Large intestine (tissue), 3 donors: Measurements from ENCODE around the gene BGN. TPM values are rescaled to one million over a fixed set of nuclear protein-coding genes. Genes with fewer than 3 reads are reported as not detected.

Source experiments
- DNase-seq, 2 donors: peaks; one replicate each; pipeline versions ENCODE4 v3.0.0 to v3.0.0-alpha.2; 2013
- H3K27ac ChIP-seq: one replicate; pipeline ENCODE4 v1.5.1; 2013; ENCODE audit warnings: low read length
- H3K27me3 ChIP-seq: 2 replicates; pipeline ENCODE4 v1.6.1; 2013; ENCODE audit warnings: low read length; ENCODE audit not compliant: control insufficient read depth, insufficient read depth
- H3K36me3 ChIP-seq: 2 replicates; pipeline ENCODE4 v1.6.1; 2013; ENCODE audit warnings: low read length; ENCODE audit not compliant: control insufficient read depth, insufficient read depth
- H3K4me1 ChIP-seq: one replicate; pipeline ENCODE4 v1.6.1; 2013; ENCODE audit warnings: low read length; ENCODE audit not compliant: control insufficient read depth, insufficient read depth
- H3K4me3 ChIP-seq: one replicate; pipeline ENCODE4 v1.5.1; 2013; ENCODE audit warnings: low read length
- H3K9me3 ChIP-seq: one replicate; pipeline ENCODE4 v1.6.1; 2013; ENCODE audit warnings: mild to moderate bottlenecking, low read depth, low read length, moderate library complexity; ENCODE audit not compliant: control insufficient read depth
- WGBS: methylation state at CpG from one replicate; pipeline ENCODE4 v1.1.5; 2013; ENCODE audit warnings: low lambda C conversion rate; ENCODE audit not compliant: insufficient coverage; 5-methylcytosine and 5-hydroxymethylcytosine counted together
- polyA plus RNA-seq: library from polyadenylated mRNA; unstranded; fragments of 120-200 nt; gene quantifications from one replicate; pipeline ENCODE4 v1.2.1, GENCODE V29; 2013

The BGN gene
- polyA plus RNA-seq, 1 donor, result 17.2 TPM

DNA sequence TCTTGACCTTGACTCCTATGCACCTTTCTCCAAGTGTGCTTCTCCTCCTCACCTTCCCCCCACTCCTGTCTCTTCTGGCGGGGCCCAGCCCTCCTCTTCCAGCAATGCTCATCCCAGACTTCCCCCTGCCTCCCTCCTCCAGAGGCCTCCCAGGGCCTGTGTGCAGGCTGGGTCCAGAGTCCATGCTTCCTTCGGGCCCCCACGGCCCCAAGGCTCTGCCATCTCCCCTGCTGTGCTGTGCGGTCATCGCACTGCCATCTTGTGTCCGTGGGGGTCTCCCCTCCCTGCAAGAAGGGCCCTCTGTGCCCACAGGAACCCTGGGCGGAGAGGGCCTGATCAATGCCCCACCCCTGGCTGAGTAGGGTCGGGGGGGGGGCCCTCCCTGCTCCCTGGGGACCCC, 49.9 kb downstream of the BGN start:
- no peak overlapping the region for H3K4me3 ChIP-seq
- no peaks in the 10 kb centered on the region for H3K36me3 ChIP-seq
- peak overlapping the region; percentile 42 for H3K27ac ChIP-seq
- H3K9me3 ChIP-seq, result no peaks in the 10 kb centered on the region
- DNase-seq, result peak; percentile 65 to 80
- H3K27me3 ChIP-seq, result no peaks in the 10 kb centered on the region
- H3K4me1 ChIP-seq, result peaks cover 18% of the 10 kb centered on the region
- no CpG with 5 or more reads among the region's 8 CpGs for WGBS

DNA sequence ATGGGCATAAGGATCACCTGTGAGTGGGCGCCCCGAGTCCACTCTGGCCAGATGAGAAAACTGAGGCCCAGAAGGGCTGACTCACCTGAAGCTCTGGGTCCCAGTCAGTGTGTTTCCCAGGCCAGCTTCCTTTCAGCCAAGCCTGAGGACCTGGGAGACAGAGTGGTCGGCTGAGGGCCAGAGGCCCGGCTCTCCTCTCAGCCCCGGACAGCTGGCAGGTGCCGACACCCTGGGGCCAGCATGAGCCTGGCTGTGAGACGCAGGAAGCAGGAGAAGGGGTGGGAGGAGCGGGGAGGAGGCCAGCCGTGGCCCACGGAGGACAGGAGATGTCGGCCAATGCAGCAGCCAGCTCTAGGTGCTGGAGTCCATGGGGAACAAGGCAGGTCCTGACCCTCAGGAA, 51.6 kb downstream of the BGN start:
- no peaks in the 10 kb centered on the region for H3K36me3 ChIP-seq
- H3K27ac ChIP-seq, result no peak overlapping the region
- H3K27me3 ChIP-seq, result no peaks in the 10 kb centered on the region
- no peaks in the 10 kb centered on the region for H3K9me3 ChIP-seq
- WGBS, result no CpG with 5 or more reads among the region's 11 CpGs
- peaks cover 22% of the 10 kb centered on the region for H3K4me1 ChIP-seq
- DNase-seq, result no peak
- H3K4me3 ChIP-seq, result no peak overlapping the region

DNA sequence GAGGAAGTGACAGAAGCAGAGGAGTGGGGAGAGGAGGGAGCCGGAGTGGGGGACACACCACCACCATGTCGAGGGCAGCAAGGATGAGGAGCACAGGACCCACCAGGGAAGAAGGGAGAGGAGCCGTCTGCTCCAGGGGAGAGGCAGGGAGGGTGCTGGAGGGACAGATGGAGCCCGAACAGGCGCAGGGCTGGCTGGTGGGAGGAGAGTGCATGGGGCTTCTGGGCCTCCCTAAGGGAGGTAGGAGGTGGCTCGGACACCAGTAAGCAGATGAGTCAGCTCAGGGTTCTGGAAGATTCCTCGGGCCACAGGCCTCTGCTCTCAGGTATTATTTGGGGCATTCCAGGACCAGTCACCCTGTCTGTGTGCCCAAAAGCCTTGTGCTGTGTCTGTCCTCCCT, 52.4 kb downstream of the BGN start:
- no peak overlapping the region for H3K4me3 ChIP-seq
- no peaks in the 10 kb centered on the region for H3K36me3 ChIP-seq
- no peaks in the 10 kb centered on the region for H3K9me3 ChIP-seq
- H3K27ac ChIP-seq, result no peak overlapping the region
- WGBS, result no CpG with 5 or more reads among the region's 7 CpGs
- peaks cover 22% of the 10 kb centered on the region for H3K4me1 ChIP-seq
- DNase-seq, result no peak
- H3K27me3 ChIP-seq, result no peaks in the 10 kb centered on the region

DNA sequence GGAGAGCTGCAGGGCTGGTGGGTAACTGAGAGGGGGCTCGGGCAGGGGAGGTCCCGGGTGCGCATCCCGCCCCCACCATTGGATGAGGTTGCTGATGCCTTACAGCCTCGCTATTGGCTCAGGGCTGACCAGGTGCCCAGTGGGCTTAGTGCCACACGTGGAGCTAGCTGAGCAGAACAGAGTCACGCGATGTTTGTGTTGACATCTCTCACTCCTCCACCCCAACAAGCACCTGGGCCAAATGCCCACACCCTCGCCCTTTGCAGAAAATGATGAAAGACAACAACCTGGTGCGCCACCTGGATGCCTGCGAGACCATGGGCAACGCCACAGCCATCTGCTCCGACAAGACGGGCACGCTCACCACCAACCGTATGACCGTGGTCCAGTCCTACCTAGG, 54.5 kb downstream of the BGN start:
- no peak for DNase-seq
- no peaks in the 10 kb centered on the region for H3K27me3 ChIP-seq
- no peaks in the 10 kb centered on the region for H3K36me3 ChIP-seq
- peaks cover 13% of the 10 kb centered on the region for H3K4me1 ChIP-seq
- WGBS, result no CpG with 5 or more reads among the region's 17 CpGs
- H3K9me3 ChIP-seq, result no peaks in the 10 kb centered on the region
- no peak overlapping the region for H3K27ac ChIP-seq
- H3K4me3 ChIP-seq, result no peak overlapping the region

DNA sequence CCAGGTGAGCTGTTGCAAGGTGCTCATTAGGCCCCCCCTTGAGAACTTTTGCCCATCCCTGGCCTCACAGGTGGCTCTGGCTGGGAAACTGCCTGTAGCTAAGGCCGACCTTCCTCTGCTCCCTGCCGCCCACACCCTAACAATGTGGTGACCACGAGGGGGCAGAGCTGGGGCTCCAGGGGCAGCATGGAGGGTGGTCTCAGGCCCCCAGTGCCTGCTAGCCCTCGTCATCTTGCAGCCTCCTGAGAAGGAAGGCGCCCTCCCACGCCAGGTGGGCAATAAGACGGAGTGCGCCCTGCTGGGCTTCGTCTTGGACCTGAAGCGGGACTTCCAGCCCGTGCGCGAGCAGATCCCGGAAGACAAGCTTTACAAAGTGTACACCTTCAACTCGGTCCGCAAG, 55.0 kb downstream of the BGN start:
- no peaks in the 10 kb centered on the region for H3K36me3 ChIP-seq
- peaks cover 9% of the 10 kb centered on the region for H3K4me1 ChIP-seq
- no peak for DNase-seq
- no CpG with 5 or more reads among the region's 16 CpGs for WGBS
- H3K9me3 ChIP-seq, result no peaks in the 10 kb centered on the region
- no peak overlapping the region for H3K4me3 ChIP-seq
- H3K27me3 ChIP-seq, result no peaks in the 10 kb centered on the region
- H3K27ac ChIP-seq, result no peak overlapping the region

DNA sequence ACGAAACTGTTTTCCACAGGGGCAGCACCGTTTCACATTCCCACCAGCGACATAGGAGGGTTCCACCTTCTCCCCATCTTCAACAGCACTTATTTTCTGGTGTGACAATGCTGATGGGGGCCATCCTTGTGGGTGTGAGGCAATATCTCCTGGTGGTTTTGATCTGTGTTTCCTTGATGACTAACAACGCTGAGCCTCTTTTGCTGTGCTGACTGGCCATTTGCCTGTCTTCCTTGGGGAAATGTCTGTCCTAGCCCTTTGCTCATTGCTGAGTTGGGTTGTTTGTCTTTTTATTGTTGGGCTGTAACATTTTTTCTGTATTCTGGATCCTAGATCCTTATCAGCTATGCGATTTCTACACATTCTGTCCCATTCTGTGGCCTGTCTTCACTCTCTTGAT, 56.4 kb downstream of the BGN start:
- no CpG with 5 or more reads among the region's 5 CpGs for WGBS
- no peaks in the 10 kb centered on the region for H3K9me3 ChIP-seq
- no peaks in the 10 kb centered on the region for H3K36me3 ChIP-seq
- H3K4me1 ChIP-seq, result peaks cover 9% of the 10 kb centered on the region
- H3K27ac ChIP-seq, result no peak overlapping the region
- H3K4me3 ChIP-seq, result no peak overlapping the region
- no peaks in the 10 kb centered on the region for H3K27me3 ChIP-seq
- no peak for DNase-seq

DNA sequence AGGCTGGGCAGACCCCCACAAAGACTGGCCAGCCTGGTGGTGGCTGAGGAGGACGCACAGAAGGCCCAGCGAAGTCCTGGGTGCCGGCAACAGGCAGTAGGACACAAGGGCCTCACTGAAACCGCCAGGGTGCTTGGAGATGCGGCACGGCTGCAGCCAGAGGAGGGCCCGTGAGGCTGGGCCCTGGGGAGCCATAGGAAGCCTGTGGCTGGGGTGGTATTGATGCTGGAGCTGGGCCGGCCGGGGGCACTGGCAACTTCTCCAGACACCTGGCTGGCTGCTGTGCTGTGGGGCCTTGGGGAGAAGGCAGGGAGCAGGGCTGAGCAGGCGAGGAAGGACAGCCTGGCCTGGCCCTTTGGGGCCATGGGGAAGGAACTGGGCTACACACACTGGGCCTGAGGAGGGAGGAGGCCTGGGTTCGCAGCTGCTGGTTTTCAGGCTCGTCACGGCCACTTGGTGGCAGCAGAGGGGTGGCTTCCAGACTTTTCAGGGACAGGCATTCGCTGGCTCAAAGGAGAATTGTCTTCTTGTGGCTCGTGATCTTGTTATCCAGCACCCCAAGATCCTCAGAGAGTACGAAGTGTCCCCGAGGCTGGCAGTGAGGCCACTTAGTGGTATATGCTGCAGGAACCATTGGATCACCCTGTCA, 59.9 kb downstream of the BGN start:
- DNase-seq, result peak; percentile 52 to 54
- WGBS, result no CpG with 5 or more reads among the region's 17 CpGs
- Histone ChIP-seq H3K27me3 (no peaks in the 10 kb centered on the region), H3K27ac (no peak overlapping the region), H3K4me1 (peaks cover 9% of the 10 kb centered on the region), H3K4me3 (no peak overlapping the region), H3K9me3 (no peaks in the 10 kb centered on the region), H3K36me3 (no peaks in the 10 kb centered on the region)

DNA sequence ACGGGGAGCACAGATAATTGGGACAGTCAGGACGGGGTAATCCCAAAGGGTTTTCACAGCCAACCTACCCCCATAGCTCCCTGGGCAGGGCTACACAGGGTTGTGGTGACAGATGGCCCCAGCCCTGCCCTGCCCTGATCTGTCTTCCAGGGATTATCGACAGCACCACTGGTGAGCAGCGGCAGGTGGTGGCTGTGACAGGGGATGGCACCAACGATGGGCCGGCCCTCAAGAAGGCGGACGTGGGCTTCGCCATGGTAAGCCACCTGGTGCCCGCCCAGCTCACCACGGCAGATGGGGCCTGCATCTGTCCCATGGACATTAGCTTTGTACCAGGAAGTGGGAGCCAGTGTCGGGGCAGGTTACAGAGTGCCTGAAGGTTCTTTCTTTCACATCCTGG, 62.0 kb downstream of the BGN start:
- WGBS, result no CpG with 5 or more reads among the region's 12 CpGs
- Histone ChIP-seq H3K4me3 (no peak overlapping the region), H3K4me1 (peaks cover 4% of the 10 kb centered on the region), H3K9me3 (no peaks in the 10 kb centered on the region), H3K27me3 (no peaks in the 10 kb centered on the region), H3K36me3 (no peaks in the 10 kb centered on the region), H3K27ac (no peak overlapping the region)
- DNase-seq, result peak in 1 of 2 donors; percentile 6

DNA sequence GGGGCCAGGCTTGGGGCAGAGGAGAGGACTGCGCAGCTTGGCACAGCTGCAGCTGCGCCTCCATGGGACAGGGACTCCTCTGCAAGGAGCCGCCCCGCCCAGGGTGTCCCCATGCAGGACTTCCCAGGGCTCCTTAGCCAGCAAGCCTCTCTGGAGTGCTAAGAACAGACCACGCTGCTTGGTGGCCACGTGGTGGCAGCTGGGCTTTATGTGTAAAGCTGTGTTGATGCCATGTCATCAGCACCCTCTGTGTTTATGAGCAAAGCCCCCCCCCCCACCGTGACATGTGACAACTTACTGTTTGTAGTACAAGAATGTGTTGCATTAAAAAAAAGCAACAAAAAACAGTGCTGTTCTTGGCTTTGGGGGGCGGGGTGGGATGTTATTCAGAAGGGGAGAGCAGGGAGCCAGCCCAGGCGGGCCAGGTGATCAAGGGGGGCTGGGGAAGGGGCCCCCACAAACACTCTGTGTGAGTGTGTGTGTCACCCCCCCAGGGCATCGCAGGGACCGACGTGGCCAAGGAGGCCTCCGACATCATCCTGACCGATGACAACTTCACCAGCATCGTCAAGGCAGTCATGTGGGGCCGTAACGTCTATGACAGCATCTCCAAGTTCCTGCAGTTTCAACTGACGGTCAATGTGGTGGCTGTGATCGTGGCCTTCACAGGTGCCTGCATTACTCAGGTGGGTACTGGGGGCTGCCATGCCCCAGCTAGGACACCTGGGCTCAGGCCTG, 63.0 kb downstream of the BGN start:
- Histone ChIP-seq H3K36me3 (no peaks in the 10 kb centered on the region), H3K4me1 (peaks cover 4% of the 10 kb centered on the region), H3K4me3 (no peak overlapping the region), H3K27me3 (no peaks in the 10 kb centered on the region), H3K9me3 (no peaks in the 10 kb centered on the region), H3K27ac (no peak overlapping the region)
- no CpG with 5 or more reads among the region's 19 CpGs for WGBS
- DNase-seq, result no peak
